HG02852 (cell line): Measurements from ENCODE around the gene IFT27.

Experiments
- ATAC-seq: cut with Tn5 transposase; IDR thresholded peaks from one replicate; pipeline ENCODE4 v1.9.1; 2021; ENCODE audit warnings: mild to moderate bottlenecking, moderate library complexity; ENCODE audit not compliant: unreplicated experiment

The IFT27 gene

GRCh38 chr22:36727927-36728488 is 47.9 kb downstream of the IFT27 start:
- no peak for ATAC-seq

GRCh38 chr22:36727110-36727509 is 48.8 kb downstream of the IFT27 start:
- no peak for ATAC-seq

GRCh38 chr22:36726007-36726380 is 49.9 kb downstream of the IFT27 start:
- no peak for ATAC-seq

GRCh38 chr22:36725366-36726006 is 50.4 kb downstream of the IFT27 start:
- no peak for ATAC-seq

GRCh38 chr22:36724836-36725235 is 51.1 kb downstream of the IFT27 start:
- ATAC-seq = no peak

- no peak for ATAC-seq
Measured at GRCh38 chr22:36722055-36722454, 53.9 kb downstream of the IFT27 start.

- no peak for ATAC-seq
Measured at GRCh38 chr22:36715647-36716046, 60.3 kb downstream of the IFT27 start.

GRCh38 chr22:36714110-36714509 is 61.8 kb downstream of the IFT27 start:
- ATAC-seq = no peak

GRCh38 chr22:36713436-36713835 is 62.5 kb downstream of the IFT27 start:
- no peak for ATAC-seq
